HepG2 (cell line): ENCODE measurements around the gene SRF. TPM values are rescaled to one million over a fixed set of nuclear protein-coding genes. Genes with fewer than 3 reads are reported as not detected.

Experiments used
- ESRRA ChIP-seq: sonication (generic); formaldehyde crosslinking; IDR thresholded peaks from 2 replicates; pipeline ENCODE4 v1.5.1; 2020; ENCODE audit warnings: mild to moderate bottlenecking, low read depth, missing genetic modification reagents
- HMGXB4 ChIP-seq, 2 experiments: sonication (generic) in 1 of 2; formaldehyde crosslinking in 1 of 2; IDR thresholded peaks; 2 replicates each; pipeline versions ENCODE4 v1.4.0 to v1.6.1; 2018 to 2020; ENCODE audit warnings: missing genetic modification reagents in 2 of 2, borderline replicate concordance in 1 of 2, low read depth in 1 of 2, mild to moderate bottlenecking in 1 of 2, missing biosample characterization in 1 of 2
- HOXA3 ChIP-seq: sonication (generic); formaldehyde crosslinking; IDR thresholded peaks from 2 replicates; pipeline ENCODE4 v1.5.0; 2020; ENCODE audit warnings: missing genetic modification reagents
- IRF2 ChIP-seq: IDR thresholded peaks from 2 replicates; pipeline ENCODE4 v1.6.1; 2018; ENCODE audit warnings: missing genetic modification reagents, missing compliant biosample characterization
- KAT8 ChIP-seq: IDR thresholded peaks from 2 replicates; pipeline ENCODE4 v1.6.1; 2016; ENCODE audit warnings: missing genetic modification reagents, missing compliant biosample characterization
- MATR3 ChIP-seq: sonication (generic); formaldehyde crosslinking; IDR thresholded peaks from 2 replicates; pipeline ENCODE4 v1.4.0; 2020; ENCODE audit warnings: missing genetic modification reagents
- MED8 ChIP-seq: sonication (generic); formaldehyde crosslinking; IDR thresholded peaks from 2 replicates; pipeline ENCODE4 v1.8.1; 2023; ENCODE audit warnings: mild to moderate bottlenecking, missing genetic modification reagents; ENCODE audit not compliant: insufficient replicate concordance
- SAP130 ChIP-seq: IDR thresholded peaks from 2 replicates; pipeline ENCODE4 v1.6.1; 2016; ENCODE audit warnings: low read depth
- SIX4 ChIP-seq: sonication (generic); formaldehyde crosslinking; IDR thresholded peaks from 2 replicates; pipeline ENCODE4 v1.4.0; 2020; ENCODE audit warnings: missing genetic modification reagents
- SRF ChIP-seq: IDR thresholded peaks from 2 replicates; pipeline ENCODE4 v1.6.1; 2011; ENCODE audit warnings: mild to moderate bottlenecking, low read depth, low read length, moderate library complexity
- THAP11 ChIP-seq: IDR thresholded peaks from 2 replicates; pipeline ENCODE4 v1.6.1; 2016; ENCODE audit warnings: missing biosample characterization, missing genetic modification reagents
- XRCC5 ChIP-seq: fragments of 200-400 bp; formaldehyde crosslinking; optimal IDR thresholded peaks from 2 replicates; pipeline ENCODE3; 2017; ENCODE audit warnings: mild to moderate bottlenecking, low read length
- ZBTB49 ChIP-seq: sonication (generic); formaldehyde crosslinking; IDR thresholded peaks from 2 replicates; pipeline ENCODE4 v1.4.0; 2020; ENCODE audit warnings: missing genetic modification reagents, borderline replicate concordance
- ZFY ChIP-seq: sonication (generic); formaldehyde crosslinking; IDR thresholded peaks from 2 replicates; pipeline ENCODE4 v1.4.0; 2020; ENCODE audit warnings: missing genetic modification reagents
- ZMYM4 ChIP-seq: sonication (generic); formaldehyde crosslinking; IDR thresholded peaks from 2 replicates; pipeline ENCODE4 v1.8.1; 2023; ENCODE audit warnings: mild to moderate bottlenecking, missing genetic modification reagents
- ZNF670 ChIP-seq: sonication (generic); formaldehyde crosslinking; IDR thresholded peaks from 2 replicates; pipeline ENCODE4 v1.8.0; 2022; ENCODE audit warnings: mild to moderate bottlenecking, missing genetic modification reagents, borderline replicate concordance
- ZNF777 ChIP-seq: sonication (generic); formaldehyde crosslinking; IDR thresholded peaks from 2 replicates; pipeline ENCODE4 v1.4.0; 2020; ENCODE audit warnings: missing genetic modification reagents
- polyA plus RNA-seq, 8 experiments: library from polyadenylated mRNA; depleted of rRNA in 3 of 8; stranded (reverse) in 7 of 8; unstranded in 1 of 8; fragments of >200 nt; fragmentation: Illumina TruSeq in 4 of 8; extraction: Trizol in 4 of 8; gene quantifications; 2 replicates each; pipeline versions ENCODE4 v1.2.1 to v1.2.3, GENCODE V29; 2011 to 2016; ENCODE audit warnings: low read depth in 4 of 8, missing spikeins in 1 of 8, mixed read lengths in 1 of 8; ENCODE audit not compliant: insufficient read depth in 1 of 8
- total RNA-seq, 5 experiments: library from RNA; depleted of rRNA; stranded (reverse); fragments of >200 nt; fragmentation: Illumina TruSeq; extraction: Trizol; gene quantifications; 2 replicates each; pipeline ENCODE4 v1.2.3, GENCODE V29; 2016; ENCODE audit warnings: low read depth in 1 of 5
- TF ChIP-seq, protein P1 (sequence below): sonication (generic); formaldehyde crosslinking; IDR thresholded peaks from 2 replicates; pipeline ENCODE4 v1.4.0; 2020; ENCODE audit warnings: missing genetic modification reagents, borderline replicate concordance
- TF ChIP-seq, protein P2 (sequence below): IDR thresholded peaks from 2 replicates; pipeline ENCODE4 v1.6.1; 2016; ENCODE audit warnings: missing compliant biosample characterization, missing genetic modification reagents, borderline replicate concordance
- TF ChIP-seq, protein P3 (sequence below): sonication (generic); formaldehyde crosslinking; IDR thresholded peaks from 2 replicates; pipeline ENCODE4 v1.5.0; 2020; ENCODE audit warnings: missing genetic modification reagents
- TF ChIP-seq, protein P4 (sequence below): IDR thresholded peaks from 2 replicates; pipeline ENCODE4 v1.6.1; 2012; ENCODE audit warnings: inconsistent platforms
- TF ChIP-seq, protein P5 (sequence below): sonication (generic); formaldehyde crosslinking; IDR thresholded peaks from 2 replicates; pipeline ENCODE4 v1.4.0; 2020; ENCODE audit warnings: missing genetic modification reagents

Gene SRF
- total and polyA plus RNA-seq, 2 of the 13 experiments (the other 11 are each of a cell fraction or from before 2014, with no cell fraction given): 25.5 to 44.1 TPM

- TF ChIP-seq, protein P1, sequence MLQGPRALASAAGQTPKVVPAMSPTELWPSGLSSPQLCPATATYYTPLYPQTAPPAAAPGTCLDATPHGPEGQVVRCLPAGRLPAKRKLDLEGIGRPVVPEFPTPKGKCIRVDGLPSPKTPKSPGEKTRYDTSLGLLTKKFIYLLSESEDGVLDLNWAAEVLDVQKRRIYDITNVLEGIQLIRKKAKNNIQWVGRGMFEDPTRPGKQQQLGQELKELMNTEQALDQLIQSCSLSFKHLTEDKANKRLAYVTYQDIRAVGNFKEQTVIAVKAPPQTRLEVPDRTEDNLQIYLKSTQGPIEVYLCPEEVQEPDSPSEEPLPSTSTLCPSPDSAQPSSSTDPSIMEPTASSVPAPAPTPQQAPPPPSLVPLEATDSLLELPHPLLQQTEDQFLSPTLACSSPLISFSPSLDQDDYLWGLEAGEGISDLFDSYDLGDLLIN (CRISPR knock-in tag): no peak
- no peak for TF ChIP-seq SAP130
- TF ChIP-seq ZFY (CRISPR knock-in tag): no peak
- no peak for TF ChIP-seq THAP11 (CRISPR knock-in tag)
- TF ChIP-seq MATR3 (CRISPR knock-in tag): no peak
- no peak for TF ChIP-seq HMGXB4 (CRISPR knock-in tag; IDR thresholded peaks at IDR 0.05; ENCODE audit: borderline replicate concordance in 1 of 2, low read depth in 1 of 2)
- TF ChIP-seq MED8: no peak
- TF ChIP-seq, protein P2, sequence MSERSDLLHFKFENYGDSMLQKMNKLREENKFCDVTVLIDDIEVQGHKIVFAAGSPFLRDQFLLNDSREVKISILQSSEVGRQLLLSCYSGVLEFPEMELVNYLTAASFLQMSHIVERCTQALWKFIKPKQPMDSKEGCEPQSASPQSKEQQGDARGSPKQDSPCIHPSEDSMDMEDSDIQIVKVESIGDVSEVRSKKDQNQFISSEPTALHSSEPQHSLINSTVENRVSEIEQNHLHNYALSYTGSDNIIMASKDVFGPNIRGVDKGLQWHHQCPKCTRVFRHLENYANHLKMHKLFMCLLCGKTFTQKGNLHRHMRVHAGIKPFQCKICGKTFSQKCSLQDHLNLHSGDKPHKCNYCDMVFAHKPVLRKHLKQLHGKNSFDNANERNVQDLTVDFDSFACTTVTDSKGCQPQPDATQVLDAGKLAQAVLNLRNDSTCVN (CRISPR knock-in tag): no peak
- TF ChIP-seq, protein P3, sequence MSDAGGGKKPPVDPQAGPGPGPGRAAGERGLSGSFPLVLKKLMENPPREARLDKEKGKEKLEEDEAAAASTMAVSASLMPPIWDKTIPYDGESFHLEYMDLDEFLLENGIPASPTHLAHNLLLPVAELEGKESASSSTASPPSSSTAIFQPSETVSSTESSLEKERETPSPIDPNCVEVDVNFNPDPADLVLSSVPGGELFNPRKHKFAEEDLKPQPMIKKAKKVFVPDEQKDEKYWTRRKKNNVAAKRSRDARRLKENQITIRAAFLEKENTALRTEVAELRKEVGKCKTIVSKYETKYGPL: no peak
- peak; percentile 17; the same call in 1 of the 2 replicates for TF ChIP-seq HOXA3 (CRISPR knock-in tag)
- peak; percentile 52; the same call in 1 of the 2 replicates for TF ChIP-seq ZMYM4
- 0 out of 2 replicates have a peak, but pooled peaks have one; percentile 55 for TF ChIP-seq SRF
- TF ChIP-seq, protein P4, sequence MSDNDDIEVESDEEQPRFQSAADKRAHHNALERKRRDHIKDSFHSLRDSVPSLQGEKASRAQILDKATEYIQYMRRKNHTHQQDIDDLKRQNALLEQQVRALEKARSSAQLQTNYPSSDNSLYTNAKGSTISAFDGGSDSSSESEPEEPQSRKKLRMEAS: no peak
- TF ChIP-seq, protein P5, sequence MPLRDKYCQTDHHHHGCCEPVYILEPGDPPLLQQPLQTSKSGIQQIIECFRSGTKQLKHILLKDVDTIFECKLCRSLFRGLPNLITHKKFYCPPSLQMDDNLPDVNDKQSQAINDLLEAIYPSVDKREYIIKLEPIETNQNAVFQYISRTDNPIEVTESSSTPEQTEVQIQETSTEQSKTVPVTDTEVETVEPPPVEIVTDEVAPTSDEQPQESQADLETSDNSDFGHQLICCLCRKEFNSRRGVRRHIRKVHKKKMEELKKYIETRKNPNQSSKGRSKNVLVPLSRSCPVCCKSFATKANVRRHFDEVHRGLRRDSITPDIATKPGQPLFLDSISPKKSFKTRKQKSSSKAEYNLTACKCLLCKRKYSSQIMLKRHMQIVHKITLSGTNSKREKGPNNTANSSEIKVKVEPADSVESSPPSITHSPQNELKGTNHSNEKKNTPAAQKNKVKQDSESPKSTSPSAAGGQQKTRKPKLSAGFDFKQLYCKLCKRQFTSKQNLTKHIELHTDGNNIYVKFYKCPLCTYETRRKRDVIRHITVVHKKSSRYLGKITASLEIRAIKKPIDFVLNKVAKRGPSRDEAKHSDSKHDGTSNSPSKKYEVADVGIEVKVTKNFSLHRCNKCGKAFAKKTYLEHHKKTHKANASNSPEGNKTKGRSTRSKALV (CRISPR knock-in tag): no peak
- no peak for TF ChIP-seq ZNF670 (CRISPR knock-in tag)
- no peak for TF ChIP-seq ZNF777 (CRISPR knock-in tag)
- TF ChIP-seq ZBTB49 (CRISPR knock-in tag): no peak
- no peak; the same call in 1 of the 2 replicates for TF ChIP-seq ESRRA (CRISPR knock-in tag)
- no peak for TF ChIP-seq KAT8
- TF ChIP-seq SIX4 (CRISPR knock-in tag): no peak
- no peak for TF ChIP-seq XRCC5
- no peak for TF ChIP-seq IRF2
Measured at GRCh38 chr6:43196337-43196736, 25.3 kb downstream of the SRF start (continued).
